Heart left ventricle (tissue), 13 donors: ENCODE measurements around the gene ECT2.

Source experiments
- POLR2A ChIP-seq, 2 donors: fragments of 450-650 bp; IDR thresholded peaks; one replicate each; pipeline ENCODE4 v1.6.1; 2017; ENCODE audit warnings: antibody characterized with exemption in 2 of 2, mild to moderate bottlenecking in 2 of 2, moderate library complexity in 2 of 2
- TF ChIP-seq, protein P1 (sequence below), 12 donors: fragments of 200-600 bp; sonication (generic) in 4 of 12; IDR thresholded peaks; one replicate each; pipeline versions ENCODE4 v1.5.0 to v1.8.0; 2018 to 2022; ENCODE audit warnings: antibody characterized with exemption in 12 of 12, mild to moderate bottlenecking in 5 of 12
- donor health status: ischemic (EF 13 %, LVEDD 7.1; RV severe dilation, severe dysfunction).
- donor health status: DM: no; HTN: yes; CAD: no.
- donor health status: DM: no; HTN: no; CAD: no.
- donor health status: ischemic (EF 25% LVEDD 6.9; RV normal size, moderate dysfunction).
- donor health status: ischemic (EF 25% LVEDD 5.7; RV mildly dilated, moderate dysfunction).
- donor health status: ischemic (EF 35%, LVEDD 5.7; RV mildly dilated, moderate dysfunction).
- donor health status: nonischemic (EF 11% LVEDD 7.7; RV severe dilation, severe dysfunction).
- donor health status: DM: yes; HTN: yes; CAD: no.
- donor health status: PGD.
- donor health status: ischemic (EF 29% LVEDD 5.4; RV normal size, mild dysfunction).
- donor health status: nonischemic (EF 23%, LVEDD 6.1; RV moderate dilation, normal function).

DNA sequence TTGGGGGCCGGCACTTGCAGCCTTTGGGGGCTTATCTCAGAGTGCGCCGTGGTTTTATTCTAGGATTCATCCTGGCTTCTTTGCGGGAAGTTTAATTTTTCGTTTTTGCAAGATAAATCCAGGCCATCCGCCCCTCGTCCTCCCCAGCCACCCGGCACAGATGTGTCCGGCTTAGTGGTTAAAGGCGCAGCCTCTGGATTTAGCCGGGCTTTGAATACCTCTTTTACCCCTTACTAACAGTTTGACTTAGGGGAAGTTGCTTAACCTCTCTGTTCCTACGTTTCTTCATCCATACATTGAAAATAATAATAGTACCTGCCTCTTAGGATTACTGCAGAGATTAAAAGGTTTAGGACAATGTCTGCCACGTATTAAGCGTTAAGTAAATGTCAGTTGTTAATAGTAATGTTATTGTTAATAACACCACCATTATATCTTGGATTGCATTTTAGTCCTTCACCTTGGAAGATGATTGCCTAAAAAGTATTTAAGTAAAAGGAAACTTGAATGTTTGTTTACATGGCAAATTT is 714 bp downstream of the ECT2 start:
- TF ChIP-seq POLR2A (IDR thresholded peaks at IDR 0.05), result no peak
- TF ChIP-seq, protein P1, sequence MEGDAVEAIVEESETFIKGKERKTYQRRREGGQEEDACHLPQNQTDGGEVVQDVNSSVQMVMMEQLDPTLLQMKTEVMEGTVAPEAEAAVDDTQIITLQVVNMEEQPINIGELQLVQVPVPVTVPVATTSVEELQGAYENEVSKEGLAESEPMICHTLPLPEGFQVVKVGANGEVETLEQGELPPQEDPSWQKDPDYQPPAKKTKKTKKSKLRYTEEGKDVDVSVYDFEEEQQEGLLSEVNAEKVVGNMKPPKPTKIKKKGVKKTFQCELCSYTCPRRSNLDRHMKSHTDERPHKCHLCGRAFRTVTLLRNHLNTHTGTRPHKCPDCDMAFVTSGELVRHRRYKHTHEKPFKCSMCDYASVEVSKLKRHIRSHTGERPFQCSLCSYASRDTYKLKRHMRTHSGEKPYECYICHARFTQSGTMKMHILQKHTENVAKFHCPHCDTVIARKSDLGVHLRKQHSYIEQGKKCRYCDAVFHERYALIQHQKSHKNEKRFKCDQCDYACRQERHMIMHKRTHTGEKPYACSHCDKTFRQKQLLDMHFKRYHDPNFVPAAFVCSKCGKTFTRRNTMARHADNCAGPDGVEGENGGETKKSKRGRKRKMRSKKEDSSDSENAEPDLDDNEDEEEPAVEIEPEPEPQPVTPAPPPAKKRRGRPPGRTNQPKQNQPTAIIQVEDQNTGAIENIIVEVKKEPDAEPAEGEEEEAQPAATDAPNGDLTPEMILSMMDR (IDR thresholded peaks at IDR 0.05), result no peak
